ENCODE measurements around the gene NTSR2.

Gene NTSR2

DNA sequence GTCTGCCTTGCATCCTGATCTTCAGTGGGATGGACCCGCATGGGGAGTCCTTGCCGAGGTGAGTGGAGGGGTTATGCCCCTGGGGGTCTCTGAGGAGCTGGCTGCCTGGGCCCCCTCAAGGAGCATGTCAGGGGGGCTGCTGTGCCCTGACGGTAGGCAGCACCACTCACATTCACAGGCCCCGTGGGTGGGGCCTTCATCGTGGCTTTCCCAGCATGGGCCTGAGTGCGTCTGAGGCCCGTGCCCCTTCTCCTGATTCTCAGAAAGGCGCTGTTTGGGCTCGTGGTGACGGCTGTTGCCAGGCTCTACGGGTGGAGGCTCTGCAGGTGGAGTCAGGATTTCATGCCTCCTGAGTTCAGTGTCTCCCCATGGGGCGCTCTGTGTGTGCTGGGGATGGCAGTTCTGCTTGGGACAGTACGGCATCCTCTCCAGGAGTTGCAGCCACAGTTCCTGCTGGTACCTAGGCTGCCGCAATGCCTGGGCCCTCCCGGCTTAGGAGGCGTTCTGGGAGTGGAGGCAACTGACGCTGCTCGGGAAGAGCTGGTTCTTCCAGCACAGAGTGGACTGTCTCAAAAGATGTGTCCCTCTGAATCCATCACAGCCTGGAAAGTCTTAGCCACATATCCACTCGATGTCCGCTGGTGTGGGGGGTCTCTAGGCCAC lies 57.3 kb downstream of the NTSR2 start:
- no peak for DNase-seq (ENCODE audit: low read depth, low spot score)
- H3K4me3 ChIP-seq (ENCODE audit: low read length): no peak overlapping the region

DNA sequence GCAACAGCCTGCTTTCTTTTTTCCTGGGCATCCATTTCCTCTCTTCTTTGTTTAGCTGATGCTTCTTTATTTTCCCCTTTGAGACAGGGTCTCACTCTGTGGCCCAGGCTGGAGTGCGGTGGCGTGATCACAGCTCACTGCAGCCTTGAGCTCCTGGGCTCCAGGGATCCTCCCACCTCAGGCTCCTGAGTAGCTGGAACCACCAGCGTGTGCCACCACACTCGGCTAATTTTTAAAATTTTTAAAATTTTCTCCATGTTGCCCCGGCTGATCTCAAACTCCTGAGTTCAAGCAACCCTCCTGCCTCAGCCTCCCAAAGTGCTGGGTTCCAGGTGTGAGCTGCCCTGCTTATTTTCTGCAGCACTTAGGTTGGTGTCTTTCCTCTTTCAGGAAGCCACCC lies 58.7 kb downstream of the NTSR2 start:
- no peak overlapping the region for H3K4me3 ChIP-seq (ENCODE audit: low read length)
- DNase-seq (ENCODE audit: low read depth, low spot score): no peak

DNA sequence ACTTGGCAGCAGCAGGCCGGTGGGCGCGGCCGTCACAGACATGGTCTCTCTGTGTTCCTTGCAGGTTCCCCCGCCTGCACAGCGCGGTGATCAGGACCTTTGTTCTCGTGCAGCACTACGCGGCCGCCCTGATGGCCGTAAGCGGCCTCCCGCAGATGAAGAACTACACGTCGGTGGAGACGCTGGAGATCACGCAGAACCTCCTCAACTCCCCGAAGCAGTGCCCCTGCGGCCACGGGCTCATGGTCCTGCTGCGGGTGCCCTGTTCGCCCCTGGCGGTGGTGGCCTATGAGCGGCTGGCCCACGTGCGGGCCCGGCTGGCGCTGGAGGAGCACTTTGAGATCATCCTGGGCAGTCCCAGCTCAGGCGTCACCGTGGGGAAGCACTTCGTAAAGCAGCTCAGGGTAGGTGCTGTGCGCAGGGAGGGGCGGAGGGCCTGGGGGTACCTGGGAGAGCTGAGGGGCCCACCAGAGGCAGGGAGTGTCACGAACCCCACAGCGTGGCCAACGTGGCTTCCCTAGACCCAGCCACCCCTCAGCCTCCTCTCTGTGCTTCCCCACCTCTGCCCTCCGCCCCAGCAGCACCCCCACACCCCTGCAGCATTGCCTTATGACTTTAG lies 59.3 kb downstream of the NTSR2 start:
- DNase-seq (ENCODE audit: low read depth, low spot score): no peak
- no peak overlapping the region for H3K4me3 ChIP-seq (ENCODE audit: low read length)

All from Jurkat, Clone E6-1 (cell line).